ENCODE measurements around the gene TUBB8. TPM values are rescaled to one million over a fixed set of nuclear protein-coding genes. Genes with fewer than 3 reads are reported as not detected.
A peak's percentile ranks its signal among the peaks of the same experiment; 100 is the strongest.
"Not testable (repeated sequence)": the region's sequence is repeated elsewhere in the genome, so short reads cannot be mapped to it uniquely, and the experiment has no call there.

Gene TUBB8
- total RNA-seq, 2 donors from 2014 or later, result not detected

- H3K4me1 ChIP-seq; H3K27me3 ChIP-seq; H3K4me3 ChIP-seq; H3K9me3 ChIP-seq; H3K36me3 ChIP-seq; H3K9ac ChIP-seq (ENCODE audit: low read depth in 2 of 2, low read length in 2 of 2); intact Hi-C loops (cut with DNase I); H3K27ac ChIP-seq: not testable (repeated sequence)
- DNase-seq, result peak; percentile 17
Observed at GRCh38 chr10:10261-10971, 38.7 kb downstream of the TUBB8 start.

Other genes starting within 250 kb of the TUBB8 start
- gene ZMYND11, start 86.2 kb upstream of the TUBB8 start, total RNA-seq, result 10 to 100 TPM; 34.1 to 48.5 TPM

Measured in colonic mucosa (tissue), 4 donors.